ENCODE measurements around the gene WTIP.
"Not testable (repeated sequence)": the region's sequence is repeated elsewhere in the genome, so short reads cannot be mapped to it uniquely, and the experiment has no call there.

The WTIP gene

DNA sequence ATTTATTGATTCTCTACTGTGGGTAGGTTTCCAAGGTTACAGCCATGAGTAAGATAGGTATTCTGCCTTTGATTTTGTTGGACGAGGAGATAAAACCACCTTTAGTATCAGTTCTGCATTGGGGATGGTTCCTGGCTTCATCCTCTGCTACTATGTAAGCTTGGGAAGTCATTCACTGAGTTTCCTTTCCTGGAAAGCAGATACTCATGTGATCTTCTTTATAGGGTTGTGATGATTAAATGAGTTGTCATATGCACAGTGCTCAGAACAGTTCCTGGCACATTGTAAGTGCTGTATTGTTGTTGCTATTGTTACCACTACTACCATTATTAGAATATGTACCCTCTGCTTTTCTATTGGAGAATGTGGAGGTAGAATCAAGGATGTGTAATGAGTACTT lies 13.1 kb upstream of the WTIP start:
- peak in 1 of 2 donors; percentile 53 for DNase-seq (ENCODE audit: low read depth in 2 of 2)
- TF ChIP-seq, protein P1, sequence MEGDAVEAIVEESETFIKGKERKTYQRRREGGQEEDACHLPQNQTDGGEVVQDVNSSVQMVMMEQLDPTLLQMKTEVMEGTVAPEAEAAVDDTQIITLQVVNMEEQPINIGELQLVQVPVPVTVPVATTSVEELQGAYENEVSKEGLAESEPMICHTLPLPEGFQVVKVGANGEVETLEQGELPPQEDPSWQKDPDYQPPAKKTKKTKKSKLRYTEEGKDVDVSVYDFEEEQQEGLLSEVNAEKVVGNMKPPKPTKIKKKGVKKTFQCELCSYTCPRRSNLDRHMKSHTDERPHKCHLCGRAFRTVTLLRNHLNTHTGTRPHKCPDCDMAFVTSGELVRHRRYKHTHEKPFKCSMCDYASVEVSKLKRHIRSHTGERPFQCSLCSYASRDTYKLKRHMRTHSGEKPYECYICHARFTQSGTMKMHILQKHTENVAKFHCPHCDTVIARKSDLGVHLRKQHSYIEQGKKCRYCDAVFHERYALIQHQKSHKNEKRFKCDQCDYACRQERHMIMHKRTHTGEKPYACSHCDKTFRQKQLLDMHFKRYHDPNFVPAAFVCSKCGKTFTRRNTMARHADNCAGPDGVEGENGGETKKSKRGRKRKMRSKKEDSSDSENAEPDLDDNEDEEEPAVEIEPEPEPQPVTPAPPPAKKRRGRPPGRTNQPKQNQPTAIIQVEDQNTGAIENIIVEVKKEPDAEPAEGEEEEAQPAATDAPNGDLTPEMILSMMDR (IDR thresholded peaks at IDR 0.05; ENCODE audit: low read depth, low read length), result no peak
- no peak overlapping the region for H3K4me3 ChIP-seq (replicated peaks in 1 of 2; ENCODE audit: low read depth in 2 of 2, low read length in 2 of 2)

GRCh38 chr19:34469026-34469425 lies 12.5 kb upstream of the WTIP start:
- DNase-seq (ENCODE audit: low read depth in 2 of 2); H3K4me3 ChIP-seq (replicated peaks in 1 of 2; ENCODE audit: low read depth in 2 of 2, low read length in 2 of 2): not testable (repeated sequence)

DNA sequence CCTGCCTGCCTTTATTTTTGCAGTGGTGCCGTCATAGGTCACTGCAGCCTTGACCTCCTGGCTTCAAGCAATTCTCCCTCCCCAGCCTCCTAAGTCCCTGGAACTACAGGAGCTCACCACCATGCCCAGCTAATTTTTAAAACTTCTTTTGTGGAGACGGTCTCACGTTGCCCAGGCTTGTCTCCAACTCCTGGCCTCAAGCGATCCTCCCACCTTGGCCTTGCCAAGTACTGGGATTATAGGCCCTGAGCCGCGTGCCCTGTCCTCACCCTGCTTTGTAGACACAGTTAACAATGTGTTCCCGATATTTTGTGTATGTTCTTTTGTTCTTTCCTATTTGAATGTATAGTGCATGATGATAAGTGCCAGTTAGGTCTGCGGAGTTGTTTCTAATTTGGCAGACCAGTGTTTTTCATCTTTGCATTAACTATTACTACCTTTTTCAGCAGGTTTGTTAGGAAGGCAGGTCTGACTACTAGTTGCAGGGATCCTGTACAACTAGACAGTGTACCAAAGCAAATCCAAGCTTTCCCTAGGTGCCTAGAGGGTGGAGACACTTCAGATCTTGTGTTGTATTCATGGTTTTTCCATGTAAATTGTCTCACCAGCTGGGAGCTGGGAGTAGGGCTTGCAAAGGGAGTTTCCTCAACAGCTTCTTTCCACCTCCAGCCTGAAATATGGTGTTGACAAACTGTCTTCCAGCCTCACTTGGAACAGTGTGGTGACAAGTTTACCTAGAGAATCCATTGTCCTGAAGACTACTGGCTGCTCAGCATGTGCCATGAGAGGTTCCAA lies 9.5 kb upstream of the WTIP start:
- no peak overlapping the region for H3K4me3 ChIP-seq (replicated peaks in 1 of 2; ENCODE audit: low read depth in 2 of 2, low read length in 2 of 2)
- no peak for DNase-seq (ENCODE audit: low read depth in 2 of 2)
- TF ChIP-seq, protein P1 (IDR thresholded peaks at IDR 0.05; ENCODE audit: low read depth, low read length), result no peak

GRCh38 chr19:34474233-34474989 lies 7.1 kb upstream of the WTIP start:
- H3K4me3 ChIP-seq (replicated peaks in 1 of 2; ENCODE audit: low read depth in 2 of 2, low read length in 2 of 2), result no peak overlapping the region
- DNase-seq (ENCODE audit: low read depth in 2 of 2), result peak in 1 of 2 donors; percentile 15
- TF ChIP-seq, protein P1 (IDR thresholded peaks at IDR 0.05; ENCODE audit: low read depth, low read length), result no peak

GRCh38 chr19:34475026-34475974 lies 6.3 kb upstream of the WTIP start:
- DNase-seq (ENCODE audit: low read depth in 2 of 2), result peak; percentile 84 to 90
- no peak overlapping the region for H3K4me3 ChIP-seq (replicated peaks in 1 of 2; ENCODE audit: low read depth in 2 of 2, low read length in 2 of 2)
- TF ChIP-seq, protein P1 (IDR thresholded peaks at IDR 0.05; ENCODE audit: low read depth, low read length), result no peak

- H3K4me3 ChIP-seq (replicated peaks in 1 of 2; ENCODE audit: low read depth in 2 of 2, low read length in 2 of 2), result no peak overlapping the region
- DNase-seq (ENCODE audit: low read depth in 2 of 2), result peak in 1 of 2 donors; percentile 20
- TF ChIP-seq, protein P1 (IDR thresholded peaks at IDR 0.05; ENCODE audit: low read depth, low read length), result no peak
These were observed 5.5 kb upstream of the WTIP start for GRCh38 chr19:34475975-34476594.

GRCh38 chr19:34478496-34478895 lies 3.1 kb upstream of the WTIP start:
- not testable (repeated sequence) for H3K4me3 ChIP-seq (replicated peaks in 1 of 2; ENCODE audit: low read depth in 2 of 2, low read length in 2 of 2); DNase-seq (ENCODE audit: low read depth in 2 of 2)
